Measurements from ENCODE around the gene AGPS. TPM values are rescaled to one million over a fixed set of nuclear protein-coding genes. Genes with fewer than 3 reads are reported as not detected.
"Not testable (repeated sequence)": the region's sequence is repeated elsewhere in the genome, so short reads cannot be mapped to it uniquely, and the experiment has no call there.

AGPS gene
- total and polyA plus RNA-seq, 7 experiments from 2014 or later = 11.8 to 60.4 (median 21.8) TPM

GRCh38 chr2:177355874-177356273 lies 36.7 kb upstream of the AGPS start:
- H3K27ac ChIP-seq (ENCODE audit: low read depth, low read length) = no peak overlapping the region
- no peaks in the 10 kb centered on the region for H3K9me3 Mint-ChIP-seq
- H3K4me1 Mint-ChIP-seq = peaks cover 0 to 12% (median 0%) of the 10 kb centered on the region in 7 donors
- ChIA-PET CTCF (no interaction called here), POLR2A (no interaction called here)
- H3K36me3 Mint-ChIP-seq = peaks cover 0 to 4% (median 0%) of the 10 kb centered on the region in 5 donors
- DNase-seq (no peak), ATAC-seq (no peak)
- H3K27ac Mint-ChIP-seq = no peak overlapping the region
- H3K4me3 ChIP-seq (ENCODE audit: low read length) = no peak overlapping the region
- peaks cover 0 to 4% of the 10 kb centered on the region in 2 donors for H3K4me1 ChIP-seq (ENCODE audit: control insufficient read depth in 2 of 2, insufficient read depth in 2 of 2, low read length in 2 of 2)
- H3K9me3 ChIP-seq (ENCODE audit: control insufficient read depth in 2 of 3, low read length in 3 of 3) = no peaks in the 10 kb centered on the region
- H3K27me3 ChIP-seq (ENCODE audit: control insufficient read depth in 2 of 2, insufficient read depth in 2 of 2, low read length in 2 of 2) = no peaks in the 10 kb centered on the region
- H3K36me3 ChIP-seq (ENCODE audit: control insufficient read depth in 2 of 3, insufficient read depth in 3 of 3, low read length in 3 of 3) = no peaks in the 10 kb centered on the region
- no peak overlapping the region for H3K4me3 Mint-ChIP-seq
- intact Hi-C loops (cut with micrococcal nuclease) = no loop called here
- no peaks in the 10 kb centered on the region for H3K27me3 Mint-ChIP-seq

- Mint-ChIP-seq H3K4me1 (peaks cover 0 to 2% (median 0%) of the 10 kb centered on the region in 7 donors), H3K27me3 (no peaks in the 10 kb centered on the region), H3K36me3 (peaks cover 0 to 4% (median 4%) of the 10 kb centered on the region in 5 donors), H3K27ac (no peak overlapping the region), H3K4me3 (no peak overlapping the region), H3K9me3 (no peaks in the 10 kb centered on the region)
- H3K4me3 ChIP-seq (ENCODE audit: low read length) = no peak overlapping the region
- DNase-seq = no peak
- no peaks in the 10 kb centered on the region for H3K36me3 ChIP-seq (ENCODE audit: control insufficient read depth in 2 of 3, insufficient read depth in 3 of 3, low read length in 3 of 3)
- no peak overlapping the region for H3K27ac ChIP-seq (ENCODE audit: low read depth, low read length)
- no peaks in the 10 kb centered on the region for H3K9me3 ChIP-seq (ENCODE audit: control insufficient read depth in 2 of 3, low read length in 3 of 3)
- intact Hi-C loops (cut with micrococcal nuclease) = no loop called here
- no peaks in the 10 kb centered on the region for H3K27me3 ChIP-seq (ENCODE audit: control insufficient read depth in 2 of 2, insufficient read depth in 2 of 2, low read length in 2 of 2)
- CTCF ChIA-PET = interaction anchor here (0.9 kb wide), 1 partner anchor 22 kb away, joined by 3 read pairs; no protein-coding TSS in a partner anchor
- H3K4me1 ChIP-seq (ENCODE audit: control insufficient read depth in 2 of 2, insufficient read depth in 2 of 2, low read length in 2 of 2) = no peaks in the 10 kb centered on the region
- POLR2A ChIA-PET = no interaction called here
- ATAC-seq = no peak
Measured at GRCh38 chr2:177359836-177360595, 32.6 kb upstream of the AGPS start.

- no peak overlapping the region for H3K27ac ChIP-seq (ENCODE audit: low read depth, low read length)
- H3K4me3 ChIP-seq (ENCODE audit: low read length) = no peak overlapping the region
- CTCF ChIA-PET = no interaction called here
- Mint-ChIP-seq H3K36me3 (peaks cover 0 to 4% (median 0%) of the 10 kb centered on the region in 5 donors), H3K27ac (no peak overlapping the region), H3K27me3 (no peaks in the 10 kb centered on the region), H3K4me3 (no peak overlapping the region), H3K9me3 (no peaks in the 10 kb centered on the region), H3K4me1 (peaks cover 0 to 2% (median 0%) of the 10 kb centered on the region in 7 donors)
- no peaks in the 10 kb centered on the region for H3K4me1 ChIP-seq (ENCODE audit: control insufficient read depth in 2 of 2, insufficient read depth in 2 of 2, low read length in 2 of 2)
- POLR2A ChIA-PET = no interaction called here
- DNase-seq = no peak
- no peaks in the 10 kb centered on the region for H3K27me3 ChIP-seq (ENCODE audit: control insufficient read depth in 2 of 2, insufficient read depth in 2 of 2, low read length in 2 of 2)
- intact Hi-C loops (cut with micrococcal nuclease) = no loop called here
- ATAC-seq = no peak
- no peaks in the 10 kb centered on the region for H3K36me3 ChIP-seq (ENCODE audit: control insufficient read depth in 2 of 3, insufficient read depth in 3 of 3, low read length in 3 of 3)
- H3K9me3 ChIP-seq (ENCODE audit: control insufficient read depth in 2 of 3, low read length in 3 of 3) = no peaks in the 10 kb centered on the region
Measured at GRCh38 chr2:177362499-177362898, 30.1 kb upstream of the AGPS start.

DNA sequence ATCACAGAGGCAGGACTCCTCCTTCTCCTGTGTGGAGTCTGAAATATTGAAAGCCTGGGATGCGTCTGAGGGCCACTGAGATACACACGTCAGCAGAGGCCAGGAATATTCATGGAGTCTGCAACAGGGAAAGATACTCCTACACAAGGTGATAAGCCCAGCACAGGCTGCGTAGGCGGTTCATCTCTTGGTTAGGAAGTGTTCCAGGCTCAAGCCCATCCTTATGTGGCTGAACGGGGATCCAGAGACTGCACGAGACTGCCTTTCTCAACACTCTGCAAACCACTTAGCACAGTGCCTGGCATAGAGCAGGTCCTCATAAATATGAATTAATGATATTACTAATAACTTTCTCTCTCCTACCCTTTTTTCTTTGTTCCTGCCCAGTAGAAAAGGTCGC lies 29.2 kb upstream of the AGPS start:
- H3K27ac Mint-ChIP-seq = no peak overlapping the region
- H3K27me3 Mint-ChIP-seq = no peaks in the 10 kb centered on the region
- ChIA-PET POLR2A (no interaction called here), CTCF (no interaction called here)
- H3K4me1 Mint-ChIP-seq = peaks cover 0 to 4% (median 0%) of the 10 kb centered on the region in 7 donors
- H3K4me3 Mint-ChIP-seq = no peak overlapping the region
- Histone ChIP-seq H3K27ac (ENCODE audit: low read depth, low read length) (no peak overlapping the region), H3K9me3 (ENCODE audit: control insufficient read depth in 2 of 3, low read length in 3 of 3) (no peaks in the 10 kb centered on the region), H3K4me1 (ENCODE audit: control insufficient read depth in 2 of 2, insufficient read depth in 2 of 2, low read length in 2 of 2) (no peaks in the 10 kb centered on the region), H3K27me3 (ENCODE audit: control insufficient read depth in 2 of 2, insufficient read depth in 2 of 2, low read length in 2 of 2) (no peaks in the 10 kb centered on the region), H3K36me3 (ENCODE audit: control insufficient read depth in 2 of 3, insufficient read depth in 3 of 3, low read length in 3 of 3) (no peaks in the 10 kb centered on the region), H3K4me3 (ENCODE audit: low read length) (no peak overlapping the region)
- peaks cover 0 to 7% (median 5%) of the 10 kb centered on the region in 11 donors for H3K9me3 Mint-ChIP-seq
- no peak for DNase-seq
- H3K36me3 Mint-ChIP-seq = peaks cover 0 to 4% (median 0%) of the 10 kb centered on the region in 5 donors
- intact Hi-C loops (cut with micrococcal nuclease) = no loop called here
- ATAC-seq = no peak

DNA sequence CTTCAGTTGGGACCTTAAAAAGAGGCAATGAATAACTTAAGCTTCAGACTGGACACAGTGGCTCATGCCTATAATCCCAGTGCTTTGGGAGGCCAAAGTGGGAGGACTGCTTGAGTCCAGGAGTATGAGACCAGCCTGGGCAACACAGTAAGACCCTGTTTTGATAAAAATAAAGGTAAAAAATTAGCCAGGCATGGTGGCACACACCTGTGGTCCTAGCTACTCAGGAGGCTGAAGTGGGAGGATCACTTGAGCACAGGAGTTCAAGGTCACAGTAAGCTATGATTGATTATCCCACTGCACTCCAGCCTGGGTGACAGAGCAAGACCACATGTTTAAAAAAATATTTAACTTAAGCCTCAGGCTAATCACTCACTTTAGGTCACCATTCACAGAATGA lies 26.8 kb upstream of the AGPS start:
- H3K4me3 ChIP-seq (ENCODE audit: low read length); H3K27ac ChIP-seq (ENCODE audit: low read depth, low read length); H3K36me3 ChIP-seq (ENCODE audit: control insufficient read depth in 2 of 3, insufficient read depth in 3 of 3, low read length in 3 of 3); ATAC-seq; H3K4me1 Mint-ChIP-seq; CTCF ChIA-PET; DNase-seq; H3K27ac Mint-ChIP-seq; H3K9me3 ChIP-seq (ENCODE audit: control insufficient read depth in 2 of 3, low read length in 3 of 3); H3K27me3 ChIP-seq (ENCODE audit: control insufficient read depth in 2 of 2, insufficient read depth in 2 of 2, low read length in 2 of 2); H3K4me1 ChIP-seq (ENCODE audit: control insufficient read depth in 2 of 2, insufficient read depth in 2 of 2, low read length in 2 of 2); intact Hi-C loops (cut with micrococcal nuclease); POLR2A ChIA-PET; H3K4me3 Mint-ChIP-seq; H3K27me3 Mint-ChIP-seq: not testable (repeated sequence)
- H3K36me3 Mint-ChIP-seq = peaks cover under 1 to 12% (median 4%) of the 10 kb centered on the region in 5 donors
- peaks cover 5 to 29% (median 16%) of the 10 kb centered on the region in 11 donors for H3K9me3 Mint-ChIP-seq

DNA sequence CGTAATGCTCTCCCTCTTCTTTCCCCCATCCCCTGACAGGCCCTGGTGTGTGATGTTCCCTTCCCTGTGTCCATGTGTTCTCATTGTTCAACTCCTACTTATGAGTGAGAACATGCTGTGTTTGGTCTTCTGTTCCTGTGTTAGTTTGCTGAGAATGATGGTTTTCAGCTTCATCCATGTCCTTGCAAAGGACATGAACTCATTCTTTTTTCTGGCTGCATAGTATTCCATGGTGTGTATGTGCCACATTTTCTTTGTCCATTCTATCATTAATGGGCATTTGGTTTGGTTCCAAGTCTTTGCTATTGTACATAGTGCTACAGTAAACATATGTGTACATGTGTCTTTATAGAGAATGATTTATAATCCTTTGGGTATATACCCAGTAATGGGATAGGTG lies 24.6 kb upstream of the AGPS start:
- H3K27ac Mint-ChIP-seq; H3K36me3 ChIP-seq (ENCODE audit: control insufficient read depth in 2 of 3, insufficient read depth in 3 of 3, low read length in 3 of 3); H3K4me3 ChIP-seq (ENCODE audit: low read length); H3K4me3 Mint-ChIP-seq; POLR2A ChIA-PET; H3K4me1 Mint-ChIP-seq; CTCF ChIA-PET; H3K4me1 ChIP-seq (ENCODE audit: control insufficient read depth in 2 of 2, insufficient read depth in 2 of 2, low read length in 2 of 2); H3K27ac ChIP-seq (ENCODE audit: low read depth, low read length); intact Hi-C loops (cut with micrococcal nuclease); H3K9me3 ChIP-seq (ENCODE audit: control insufficient read depth in 2 of 3, low read length in 3 of 3); H3K27me3 Mint-ChIP-seq; H3K27me3 ChIP-seq (ENCODE audit: control insufficient read depth in 2 of 2, insufficient read depth in 2 of 2, low read length in 2 of 2); ATAC-seq; DNase-seq: not testable (repeated sequence)
- Mint-ChIP-seq H3K36me3 (peaks cover 8 to 19% (median 19%) of the 10 kb centered on the region in 5 donors), H3K9me3 (peaks cover 17 to 52% (median 32%) of the 10 kb centered on the region in 11 donors)

DNA sequence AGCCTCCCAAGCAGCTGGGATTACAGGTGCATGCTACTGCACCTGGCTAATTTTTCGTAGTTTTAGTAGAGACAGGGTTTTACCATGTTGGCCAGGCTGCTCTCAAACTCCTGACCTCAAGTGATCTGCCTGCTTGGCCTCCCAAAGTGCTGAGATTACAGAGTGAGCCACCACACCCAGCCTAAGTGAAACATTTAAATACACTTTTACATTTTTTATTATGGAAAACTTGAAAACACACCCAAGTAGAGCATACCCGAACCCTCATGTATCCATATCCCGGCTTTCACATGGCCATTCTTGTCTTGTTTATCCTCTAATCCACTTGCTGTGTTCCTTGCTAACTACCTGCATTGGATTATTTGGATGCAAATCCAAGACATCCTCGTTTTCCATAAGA lies 13.2 kb upstream of the AGPS start:
- Histone ChIP-seq H3K27ac (ENCODE audit: low read depth, low read length) (no peak overlapping the region), H3K9me3 (ENCODE audit: control insufficient read depth in 2 of 3, low read length in 3 of 3) (no peaks in the 10 kb centered on the region), H3K36me3 (ENCODE audit: control insufficient read depth in 2 of 3, insufficient read depth in 3 of 3, low read length in 3 of 3) (no peaks in the 10 kb centered on the region), H3K4me3 (ENCODE audit: low read length) (no peak overlapping the region), H3K27me3 (ENCODE audit: control insufficient read depth in 2 of 2, insufficient read depth in 2 of 2, low read length in 2 of 2) (no peaks in the 10 kb centered on the region), H3K4me1 (ENCODE audit: control insufficient read depth in 2 of 2, insufficient read depth in 2 of 2, low read length in 2 of 2) (no peaks in the 10 kb centered on the region)
- ChIA-PET CTCF (no interaction called here), POLR2A (no interaction called here)
- intact Hi-C loops (cut with micrococcal nuclease) = no loop called here
- Mint-ChIP-seq H3K27me3 (no peaks in the 10 kb centered on the region), H3K4me1 (peaks cover 0 to 3% (median 0%) of the 10 kb centered on the region in 7 donors), H3K9me3 (peaks cover 0 to 12% (median 1%) of the 10 kb centered on the region in 11 donors), H3K36me3 (peaks cover 3 to 50% (median 27%) of the 10 kb centered on the region in 5 donors), H3K4me3 (no peak overlapping the region), H3K27ac (no peak overlapping the region)
- ATAC-seq (no peak), DNase-seq (no peak)

All from naive thymus-derived CD4-positive, alpha-beta T cell (primary cell).